K562 (cell line): ENCODE results near the gene NINJ1. TPM values are rescaled to one million over a fixed set of nuclear protein-coding genes. Genes with fewer than 3 reads are reported as not detected.

Experiments
- ATAC-seq: fragments of 200-7000 bp; cut with Tn5 transposase; 3 replicates; pipeline ENCODE4 v1.9.1; 2020; ENCODE audit warnings: moderate library complexity
- BruUV-seq: library from RNA; stranded (reverse); fragments of 400-500 nt; replicated peaks from 2 replicates; lab custom pipeline; 2021; lab: Mats Ljungman, UMichigan
- CTCF ChIA-PET: fragments of 300-600 bp; formaldehyde crosslinking; extraction: SDS; loops from one replicate; lab custom pipeline; 2021; ENCODE audit warnings: low intra/inter-chr PET ratio; lab: Yijun Ruan, JAX
- POLR2A ChIA-PET: fragments of 300-600, 350-650 bp; sonication (Branson Sonifier 250); formaldehyde crosslinking; extraction: SDS; loops from one replicate; lab custom pipeline; 2021; ENCODE audit warnings: antibody characterized with exemption, inconsistent platforms; lab: Yijun Ruan, JAX
- DNase-seq, 4 experiments: peaks; one replicate each; pipeline versions ENCODE4 v3.0.0 to v3.0.0-alpha.2; 2011 to 2018; ENCODE audit warnings: low spot score in 3 of 4, mixed read lengths in 3 of 4; ENCODE audit errors: extremely low read depth in 1 of 4
- FAIRE-seq: peaks from 2 replicates; lab custom pipeline; 2011; peaks lifted over from hg19 to GRCh38; lab: Jason Lieb, UNC
- H2AFZ ChIP-seq: 2 replicates; pipeline ENCODE4 v1.6.0; 2011; ENCODE audit warnings: low read depth, low read length, control low read depth, inconsistent platforms
- H3K27ac ChIP-seq: fragments of 200-600 bp; 3 replicates; pipeline ENCODE4 v1.8.0; 2011; ENCODE audit warnings: low read depth, mild to moderate bottlenecking, control low read depth, inconsistent platforms, low read length, moderate library complexity, mixed read lengths; ENCODE audit errors: extremely low read depth
- H3K27me3 ChIP-seq, 2 experiments: fragments of 300-600 bp in 1 of 2; 2 replicates in 1 of 2; 3 replicates in 1 of 2; pipeline versions ENCODE4 v1.6.0 to v1.8.0; 2011; ENCODE audit warnings: inconsistent platforms in 2 of 2, low read length in 2 of 2, mild to moderate bottlenecking in 1 of 2, mixed read lengths in 1 of 2, moderate library complexity in 1 of 2; ENCODE audit not compliant: control insufficient read depth in 2 of 2, insufficient read depth in 2 of 2
- H3K36me3 ChIP-seq: fragments of 300-600 bp; 3 replicates; pipeline ENCODE4 v1.8.0; 2011; ENCODE audit warnings: mild to moderate bottlenecking, low read length, inconsistent platforms; ENCODE audit not compliant: control insufficient read depth, insufficient read depth
- H3K4me1 ChIP-seq, 2 experiments: fragments of 200-600 bp in 1 of 2; replicated peaks in 1 of 2; 2 replicates in 1 of 2; 3 replicates in 1 of 2; pipeline versions ENCODE4 v1.5.1 to v1.8.0; 2011; ENCODE audit warnings: inconsistent platforms in 2 of 2, low read length in 2 of 2, mild to moderate bottlenecking in 1 of 2, mixed read lengths in 1 of 2, moderate library complexity in 1 of 2; ENCODE audit not compliant: control insufficient read depth in 2 of 2, insufficient read depth in 2 of 2
- H3K4me2 ChIP-seq: 2 replicates; pipeline ENCODE4 v1.6.1; 2011; ENCODE audit warnings: low read length, control low read depth, inconsistent platforms, mixed read lengths; ENCODE audit not compliant: insufficient read depth
- H3K4me3 ChIP-seq: fragments of 200-600 bp; sonication (generic), shearing (Covaris generic); 2 replicates; pipeline ENCODE4 v1.5.1; 2016; ENCODE audit warnings: control low read depth, inconsistent platforms
- H3K79me2 ChIP-seq: fragments of 200-600 bp; 3 replicates; pipeline ENCODE4 v1.8.0; 2011; ENCODE audit warnings: low read length, inconsistent platforms; ENCODE audit not compliant: control insufficient read depth, insufficient read depth
- H3K9ac ChIP-seq, 2 experiments: 2 replicates each; pipeline versions ENCODE4 v1.6.0 to v1.6.1; 2011; ENCODE audit warnings: low read depth in 2 of 2, low read length in 2 of 2, control low read depth in 1 of 2, inconsistent platforms in 1 of 2, mild to moderate bottlenecking in 1 of 2, mixed read lengths in 1 of 2; ENCODE audit not compliant: insufficient read depth in 1 of 2
- H3K9me1 ChIP-seq: one replicate; pipeline ENCODE4 v1.6.0; 2011; ENCODE audit warnings: inconsistent platforms, mild to moderate bottlenecking, low read length, moderate library complexity; ENCODE audit not compliant: control insufficient read depth, insufficient read depth
- H3K9me3 ChIP-seq: replicated peaks from 2 replicates; pipeline ENCODE4 v1.5.1; 2011; ENCODE audit warnings: low read depth, low read length, inconsistent platforms; ENCODE audit not compliant: control insufficient read depth, insufficient read depth
- H4K20me1 ChIP-seq: replicated peaks from 2 replicates; pipeline ENCODE4 v1.6.1; 2011; ENCODE audit warnings: low read length, inconsistent platforms, mixed read lengths; ENCODE audit not compliant: control insufficient read depth, insufficient read depth
- CBFA2T3 ChIP-seq: fragments of 450-650 bp; IDR thresholded peaks from 2 replicates; pipeline ENCODE4 v1.6.1; 2017
- CLOCK ChIP-seq: fragments of 250-450 bp; sonication (Bioruptor Pico); IDR thresholded peaks from 2 replicates; pipeline ENCODE4 v1.4.0; 2020; ENCODE audit warnings: mild to moderate bottlenecking, moderate library complexity, borderline replicate concordance
- HMGXB4 ChIP-seq: sonication (generic); formaldehyde crosslinking; IDR thresholded peaks from 2 replicates; pipeline ENCODE4 v1.8.1; 2023; ENCODE audit warnings: mild to moderate bottlenecking, missing genetic modification reagents
- PTRF ChIP-seq: fragments of 450-650 bp; IDR thresholded peaks from 2 replicates; pipeline ENCODE4 v1.6.1; 2016; ENCODE audit warnings: mild to moderate bottlenecking, missing genetic modification characterization, missing compliant biosample characterization
- ZNF12 ChIP-seq: sonication (generic); formaldehyde crosslinking; IDR thresholded peaks from 2 replicates; pipeline ENCODE4 v1.4.0; 2020; ENCODE audit warnings: mild to moderate bottlenecking, missing genetic modification reagents
- ZNF121 ChIP-seq: sonication (generic); formaldehyde crosslinking; conservative IDR thresholded peaks from 2 replicates; pipeline ENCODE4 v1.8.0; 2022; ENCODE audit warnings: missing genetic modification reagents
- ZNF175 ChIP-seq: fragments of 200-800 bp; sonication (Bioruptor generic); IDR thresholded peaks from 2 replicates; pipeline ENCODE4 v1.6.1; 2016; ENCODE audit warnings: low read depth, mild to moderate bottlenecking, missing genetic modification characterization, missing compliant biosample characterization
- ZNF347 ChIP-seq: fragments of 450-650 bp; formaldehyde crosslinking; IDR thresholded peaks from 2 replicates; pipeline ENCODE4 v1.4.0; 2020; ENCODE audit warnings: low read depth, mild to moderate bottlenecking, moderate library complexity
- ZNF507 ChIP-seq: conservative IDR thresholded peaks from 2 replicates; pipeline ENCODE4 v1.6.1; 2017; ENCODE audit warnings: missing genetic modification characterization, missing compliant biosample characterization
- WGBS: fragments of 100-300 bp; shearing (Covaris generic); methylation state at CpG from one replicate; pipeline ENCODE4 v1.1.6; 2016; ENCODE audit warnings: low coverage, mixed read lengths; ENCODE audit not compliant: insufficient coverage; ENCODE audit errors: missing lambda C conversion rate; 5-methylcytosine and 5-hydroxymethylcytosine counted together
- in situ Hi-C: fragments of 300-500 bp; cut with MboI; formaldehyde crosslinking; loops from 4 replicates; pipeline ENCODE4 v1.15.0; 2018; ENCODE audit warnings: inconsistent platforms, mixed read lengths
- intact Hi-C: fragments of 100-400 bp; cut with micrococcal nuclease; formaldehyde crosslinking; loops from 2 replicates; pipeline ENCODE4 v1.14.2; 2022
- polyA plus RNA-seq, 8 experiments: library from polyadenylated mRNA; depleted of rRNA in 4 of 8; stranded (reverse) in 5 of 8; unstranded in 3 of 8; fragments of >200 nt; fragmentation: Nextera tagmentation in 2 of 8; fragmentation: Illumina TruSeq in 1 of 8; extraction: Ambion mirVana in 2 of 8; extraction: Trizol in 1 of 8; gene quantifications; 2 replicates each; pipeline versions ENCODE4 v1.2.1 to v1.2.3, GENCODE V29; 2011 to 2014; ENCODE audit warnings: inconsistent platforms in 1 of 8, missing spikeins in 1 of 8
- total RNA-seq, 7 experiments: library from RNA; depleted of rRNA in 6 of 7; stranded (reverse); fragments of >200 nt in 6 of 7; fragmentation: Illumina TruSeq in 2 of 7; extraction: Trizol in 2 of 7; gene quantifications; 2 replicates each; pipeline versions ENCODE4 v1.2.1 to v1.2.3, GENCODE V29; 2011 to 2021; ENCODE audit warnings: low replicate concordance in 1 of 7

The NINJ1 gene
- total and polyA plus RNA-seq, 9 of the 15 experiments (the other 6 are each of a cell fraction or from before 2014, with no cell fraction given): 0.13 to 8.4 (median 4.9) TPM

- Histone ChIP-seq H3K4me1 (peaks cover 4 to 8% of the 10 kb centered on the region in 2 experiments; a peak in 3 of 5 replicates), H3K36me3 (no peaks in the 10 kb centered on the region), H3K27ac (no peak overlapping the region), H3K4me2 (no peak overlapping the region), H3K9me1 (no peaks in the 10 kb centered on the region), H3K79me2 (no peaks in the 10 kb centered on the region), H3K9ac (peak overlapping the region in 1 of 2 experiments; percentile 6; a peak in 1 of 4 replicates), H3K4me3 (no peak overlapping the region), H3K27me3 (peaks cover 11 to 55% of the 10 kb centered on the region in 2 experiments; a peak in 4 of 5 replicates), H4K20me1 (peaks cover 5% of the 10 kb centered on the region; the same call in 1 of the 2 replicates), H2AFZ (no peak overlapping the region), H3K9me3 (no peaks in the 10 kb centered on the region)
- no peak for FAIRE-seq
- in situ Hi-C loops (no loop called here), intact Hi-C loops (loop anchor here (10.0 kb wide), 1 partner anchor 398 kb away; no protein-coding TSS in a partner anchor)
- ChIA-PET POLR2A (interaction anchor here (1.1 kb wide), 1 partner anchor 151 kb away, joined by 3 read pairs; no protein-coding TSS in a partner anchor), CTCF (no interaction called here)
- DNase-seq: no peak
- no peak for ATAC-seq
- WGBS: 21% methylated on average over 6 of the region's 6 CpGs
- no TSS peak for BruUV-seq
- 0 out of 2 replicates have a peak, but pooled peaks have one; percentile 33 for TF ChIP-seq ZNF175 (CRISPR knock-in tag)
- no peak for TF ChIP-seq ZNF121
Observed at GRCh38 chr9:93167185-93167584, 33.1 kb upstream of the NINJ1 start.

- Histone ChIP-seq H3K36me3 (no peaks in the 10 kb centered on the region), H3K4me2 (no peak overlapping the region), H3K9ac (peak overlapping the region in 1 of 2 experiments; percentile 6; a peak in 1 of 4 replicates), H3K4me1 (peaks cover 4 to 8% of the 10 kb centered on the region in 2 experiments; a peak in 3 of 5 replicates), H3K79me2 (no peaks in the 10 kb centered on the region), H3K9me3 (no peaks in the 10 kb centered on the region), H2AFZ (no peak overlapping the region)
- intact Hi-C loops (loop anchor here (10.0 kb wide), 1 partner anchor 398 kb away; no protein-coding TSS in a partner anchor), in situ Hi-C loops (no loop called here)
- ATAC-seq: no peak
- TF ChIP-seq ZNF507: no peak
- peak; percentile 14; the same call in 1 of the 2 replicates for TF ChIP-seq CBFA2T3
- no peak for TF ChIP-seq HMGXB4 (CRISPR knock-in tag)
- 0 out of 2 replicates have a peak, but pooled peaks have one; percentile 51 for TF ChIP-seq ZNF12 (CRISPR knock-in tag)
- TF ChIP-seq CLOCK (CRISPR knock-in tag): no peak
- TF ChIP-seq PTRF (tag): no peak
- no peak for TF ChIP-seq ZNF347 (CRISPR knock-in tag)
- TF ChIP-seq, all 486 proteins: peak for 2
- CTCF ChIA-PET: no interaction called here
- peaks cover 5% of the 10 kb centered on the region; the same call in 1 of the 2 replicates for H4K20me1 ChIP-seq
- no peaks in the 10 kb centered on the region for H3K9me1 ChIP-seq
- WGBS: 5% methylated on average over 7 of the region's 7 CpGs
- POLR2A ChIA-PET: no interaction called here
- H3K27me3 ChIP-seq: peaks cover 15 to 56% of the 10 kb centered on the region in 2 experiments
- no peak overlapping the region for H3K4me3 ChIP-seq
- no TSS peak for BruUV-seq
- FAIRE-seq (no peak), DNase-seq (no peak)
- H3K27ac ChIP-seq: no peak overlapping the region
Observed at GRCh38 chr9:93166699-93167098, 32.6 kb upstream of the NINJ1 start.
